DMS 273 (cell line): ENCODE measurements around the gene GPR183.

Experiments used
- DNase-seq: peaks from one replicate; lab custom pipeline; 2025; ENCODE audit not compliant: unreplicated experiment; lab: John Stamatoyannopoulos, UW

Gene GPR183

DNA sequence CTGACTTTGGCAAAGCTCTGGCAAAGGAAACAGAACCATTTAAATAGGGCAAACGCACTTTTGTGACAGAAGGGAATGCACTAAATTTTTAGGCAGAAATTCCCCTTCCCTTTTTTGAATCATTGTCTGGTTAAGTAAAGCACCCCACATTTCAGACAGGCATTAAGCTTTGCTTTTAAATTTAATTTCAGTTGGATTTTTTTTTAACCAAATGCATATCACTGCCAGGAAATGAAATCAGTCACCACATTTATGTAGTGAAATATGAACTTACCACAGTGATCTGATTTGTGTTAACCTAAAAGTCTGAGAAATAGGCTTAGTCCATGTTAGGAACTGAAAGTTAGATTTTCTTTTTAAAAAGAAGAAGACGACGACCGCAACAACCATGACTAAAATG lies 10.8 kb downstream of the GPR183 start:
- no peak for DNase-seq

DNA sequence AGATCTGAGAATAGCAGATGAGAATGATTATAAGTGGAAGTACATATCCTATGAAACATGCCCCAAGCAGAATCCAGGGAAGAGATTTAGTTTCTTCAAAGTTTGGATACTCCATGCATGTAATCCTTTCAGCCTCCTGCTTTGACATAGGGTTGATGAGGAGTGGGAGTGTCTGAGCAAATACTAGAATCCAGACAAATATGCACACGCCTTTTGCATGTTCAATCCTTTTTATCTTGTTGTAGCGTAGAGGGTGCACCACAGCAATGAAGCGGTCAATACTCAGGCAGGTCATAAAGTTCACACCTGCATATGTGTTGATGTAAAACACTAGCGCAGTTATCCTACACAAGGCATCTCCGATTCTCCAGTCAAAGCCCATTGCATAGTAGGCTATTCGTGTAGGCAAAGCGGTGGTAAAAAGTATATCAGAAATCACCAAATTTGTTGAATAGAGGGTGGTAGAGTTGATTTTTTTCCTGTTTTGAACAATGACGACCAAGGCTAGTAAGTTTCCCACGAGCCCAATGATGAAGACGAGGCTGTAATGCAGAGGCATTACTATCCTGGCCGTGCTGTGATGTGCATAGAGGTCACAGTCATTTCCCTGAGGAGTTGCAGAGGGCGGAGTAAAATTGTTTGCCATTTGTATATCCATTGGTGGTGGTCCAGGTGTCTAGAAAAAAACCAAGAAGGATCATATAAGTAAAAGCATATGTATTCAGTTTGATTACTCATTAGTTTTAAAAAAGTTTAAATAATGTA lies 11.5 kb downstream of the GPR183 start:
- no peak for DNase-seq

DNA sequence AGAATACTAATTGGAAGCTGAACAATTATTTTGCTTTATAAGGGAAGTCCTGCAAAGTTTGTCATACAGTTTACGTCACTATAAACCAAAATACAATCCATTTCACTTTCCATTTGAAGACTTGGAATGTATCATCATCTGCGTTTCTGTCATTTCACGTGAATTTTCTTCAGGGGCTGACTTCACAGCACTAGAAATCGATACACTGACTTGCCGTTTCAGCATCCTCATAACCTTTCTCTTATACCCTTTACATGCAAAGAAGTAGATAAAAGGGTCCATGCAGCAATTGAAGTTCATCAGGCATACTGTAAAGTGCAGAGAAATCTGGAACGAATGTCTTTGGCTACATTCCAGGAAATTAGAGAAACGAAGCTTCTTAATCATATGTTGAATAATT lies 12.2 kb downstream of the GPR183 start:
- DNase-seq = no peak

DNA sequence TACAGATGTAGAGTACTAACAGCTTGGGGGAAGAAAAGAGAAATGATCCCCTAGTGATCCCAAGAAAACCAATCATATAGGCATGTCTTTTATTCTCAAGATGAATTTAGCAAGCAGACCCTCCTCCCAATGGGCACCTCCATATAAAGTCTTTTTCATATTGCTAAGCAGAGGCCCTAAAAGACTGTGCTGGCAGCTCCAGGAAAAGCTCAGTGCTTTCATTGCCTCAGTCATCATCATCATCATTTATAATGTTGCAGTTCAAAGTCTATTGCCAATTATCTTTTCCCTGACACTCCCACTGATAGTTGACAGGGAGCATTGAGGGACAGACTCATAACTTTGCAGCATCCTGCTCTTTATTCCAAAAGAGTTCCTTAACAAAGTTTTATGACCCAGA lies 13.0 kb downstream of the GPR183 start:
- DNase-seq = no peak

- no peak for DNase-seq
Observed at GRCh38 chr13:99293178-99293577, 14.0 kb downstream of the GPR183 start.

DNA sequence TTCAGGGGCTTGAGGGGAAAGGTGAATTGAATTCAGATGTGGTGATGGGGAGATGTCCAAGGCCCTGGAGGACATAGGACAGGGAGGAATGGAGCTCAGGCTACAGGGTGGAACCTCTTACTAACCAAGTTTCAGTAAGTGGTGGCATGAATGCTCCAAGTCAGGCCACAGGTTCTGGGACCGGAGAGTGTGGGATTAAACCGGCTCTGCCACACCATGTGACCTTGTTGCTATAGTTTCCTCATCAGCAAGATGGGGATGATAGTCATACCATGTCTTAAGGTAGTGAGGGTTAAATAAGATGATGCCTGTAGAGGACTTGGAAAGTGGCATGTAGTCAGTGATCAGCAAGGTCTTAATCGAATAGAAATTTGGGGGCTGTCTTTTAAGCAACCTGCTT lies 16.3 kb downstream of the GPR183 start:
- no peak for DNase-seq

DNA sequence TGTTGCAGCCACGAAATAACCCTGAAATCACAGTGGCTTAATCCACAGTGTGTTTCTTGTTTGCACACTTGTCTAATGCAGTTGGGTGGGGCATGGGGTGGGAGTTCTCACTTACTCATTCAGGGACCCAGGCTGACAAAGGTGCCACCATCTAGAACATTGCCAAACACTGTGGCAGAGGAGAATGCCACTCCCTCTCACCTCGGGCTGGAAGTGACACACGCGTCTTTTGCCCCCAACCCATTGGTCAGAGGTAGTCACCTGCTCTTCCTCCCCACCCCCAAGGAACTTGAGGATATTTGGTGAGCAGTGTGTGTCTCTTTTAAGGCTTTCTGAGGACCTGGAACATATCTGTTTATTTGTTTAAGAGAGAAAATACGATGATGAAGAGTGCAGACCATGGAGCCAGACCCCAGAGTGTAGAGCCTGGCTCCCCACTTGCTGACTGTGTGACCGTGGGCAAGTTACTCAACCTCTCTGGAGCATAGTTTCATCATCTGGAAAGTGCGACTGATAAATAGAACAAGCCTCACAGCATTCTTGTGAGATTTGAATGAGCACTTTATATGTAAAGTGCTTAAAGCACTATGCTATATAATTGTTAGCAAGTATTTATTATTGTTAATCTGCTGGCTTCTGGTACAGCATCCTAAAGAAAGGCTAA lies 17.4 kb downstream of the GPR183 start:
- DNase-seq = no peak

DNA sequence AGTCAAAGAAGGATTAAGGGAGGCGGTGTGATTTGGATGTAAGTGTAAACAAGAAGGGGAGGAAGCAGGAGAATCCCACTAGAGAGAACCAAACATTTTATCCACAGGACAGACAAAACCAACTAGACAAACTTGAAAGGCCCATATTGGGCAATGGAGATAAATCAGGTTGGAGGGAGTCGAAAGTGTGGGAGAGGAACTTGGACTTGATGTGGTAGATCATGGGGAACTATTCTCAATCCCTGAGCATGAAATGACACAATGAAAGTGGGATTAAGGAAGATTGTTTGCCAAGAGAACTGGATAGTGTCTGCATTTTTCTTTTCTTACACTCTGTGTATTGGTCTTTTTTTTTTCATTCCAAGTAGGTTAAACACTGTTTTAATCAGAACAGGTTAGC lies 17.9 kb downstream of the GPR183 start:
- no peak for DNase-seq

GRCh38 chr13:99288089-99288488 lies 19.1 kb downstream of the GPR183 start:
- peak; percentile 43 for DNase-seq

DNA sequence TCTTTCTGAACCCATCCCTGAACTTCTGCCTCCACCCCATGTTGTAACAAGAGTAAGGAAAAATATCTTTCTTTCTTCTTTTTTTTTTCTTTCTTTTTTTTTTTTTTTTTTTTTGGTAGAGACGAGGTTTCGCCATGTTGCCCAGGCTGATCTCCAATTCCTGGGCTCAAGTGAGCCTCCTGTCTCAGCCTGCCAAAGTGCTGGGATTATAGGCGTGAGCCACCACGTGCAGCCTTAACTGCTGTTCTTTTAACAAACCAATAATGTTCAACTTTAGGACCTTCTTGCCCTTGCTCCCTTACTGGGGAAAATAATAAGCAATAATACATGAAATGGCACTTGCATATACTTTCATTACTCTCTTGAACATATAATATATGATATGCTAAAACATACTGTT lies 19.6 kb downstream of the GPR183 start:
- DNase-seq = peak; percentile 42

GRCh38 chr13:99285432-99286182 lies 21.6 kb downstream of the GPR183 start:
- no peak for DNase-seq

DNA sequence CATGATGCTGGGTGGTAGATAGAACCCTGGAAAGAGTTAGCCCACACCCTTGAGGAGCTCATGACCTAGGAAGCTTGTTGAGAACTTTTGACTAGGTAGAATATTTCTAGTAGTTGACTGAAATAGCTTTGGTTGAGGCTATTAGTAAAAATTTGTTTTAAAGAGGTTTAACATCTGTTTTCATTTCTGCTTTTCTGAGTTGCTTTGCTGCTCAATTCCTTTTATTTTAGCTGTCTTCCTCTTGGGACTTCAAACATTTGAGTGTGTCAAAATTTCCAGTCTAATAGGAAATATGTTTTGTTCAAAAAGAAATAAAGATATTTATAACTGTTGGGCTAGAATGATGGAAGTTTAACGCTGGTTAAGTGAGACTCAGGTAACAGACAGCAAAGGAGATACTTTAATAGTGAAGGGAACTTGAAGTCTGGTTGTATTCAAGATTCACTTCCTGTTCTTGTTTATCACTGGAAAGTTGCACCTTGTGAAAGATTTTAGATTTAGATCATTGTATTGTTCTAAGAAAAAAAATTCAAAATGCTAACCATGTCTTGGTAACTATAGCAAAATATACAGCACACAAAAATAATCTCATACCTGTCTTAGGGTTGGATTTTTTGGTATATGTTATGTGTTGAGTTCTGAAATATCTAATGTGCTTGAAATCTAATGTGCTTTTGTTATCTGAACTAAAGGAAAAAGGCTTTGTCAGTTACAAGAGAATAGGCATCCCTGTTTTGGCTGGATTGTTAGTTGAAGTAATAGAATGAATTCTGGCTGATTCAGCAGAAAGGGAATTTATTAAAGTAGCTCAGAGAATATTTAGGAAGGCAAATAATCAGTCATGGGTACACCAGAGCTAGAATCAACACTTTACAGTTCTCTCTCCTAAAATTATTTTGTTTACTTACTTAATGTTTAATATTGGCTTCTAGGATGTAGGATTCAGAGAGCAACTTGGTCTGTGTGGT lies 24.7 kb downstream of the GPR183 start:
- no peak for DNase-seq

- no peak for DNase-seq
Observed at GRCh38 chr13:99281811-99282263, 25.4 kb downstream of the GPR183 start.

GRCh38 chr13:99280166-99280565 lies 27.0 kb downstream of the GPR183 start:
- DNase-seq = no peak

GRCh38 chr13:99279637-99280036 lies 27.6 kb downstream of the GPR183 start:
- no peak for DNase-seq

GRCh38 chr13:99278843-99279242 lies 28.4 kb downstream of the GPR183 start:
- no peak for DNase-seq

GRCh38 chr13:99278200-99278599 lies 29.0 kb downstream of the GPR183 start:
- no peak for DNase-seq

- no peak for DNase-seq
Observed at GRCh38 chr13:99277629-99278028, 29.6 kb downstream of the GPR183 start.

DNA sequence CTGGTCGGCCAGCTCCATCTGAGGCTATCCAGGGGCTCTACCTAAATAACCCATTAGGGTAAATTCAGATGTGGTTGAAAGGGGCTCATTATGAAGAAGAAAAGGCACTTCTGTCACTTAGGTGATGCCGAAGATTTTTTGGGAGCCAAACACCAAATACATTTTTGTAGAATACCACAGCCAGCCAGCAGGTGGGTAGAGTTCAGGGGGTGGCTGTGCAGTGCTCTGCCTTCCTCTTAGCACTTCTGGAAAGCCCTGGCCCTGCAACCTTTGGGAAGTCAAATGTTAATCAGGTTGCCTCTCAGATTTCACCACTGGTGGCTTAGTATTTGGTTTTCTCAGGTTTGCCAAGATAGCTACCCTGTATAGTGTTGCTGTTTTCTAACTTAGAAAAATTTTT lies 30.5 kb downstream of the GPR183 start:
- no peak for DNase-seq

- no peak for DNase-seq
Observed at GRCh38 chr13:99275093-99275469, 32.1 kb downstream of the GPR183 start.

GRCh38 chr13:99273128-99273527 lies 34.1 kb downstream of the GPR183 start:
- DNase-seq = no peak
